A549 (cell line): ENCODE data around the gene LBR. TPM values are rescaled to one million over a fixed set of nuclear protein-coding genes. Genes with fewer than 3 reads are reported as not detected.
A peak's percentile ranks its signal among the peaks of the same experiment; 100 is the strongest.

Experiments
- ATAC-seq, 2 experiments: fragments of 200-7000 bp in 1 of 2; fragments of >200 bp in 1 of 2; cut with Nextera tagmentation in 1 of 2; cut with Tn5 transposase in 1 of 2; 3 replicates each; pipeline versions ENCODE4 v1.8.0 to v1.9.1; 2018 to 2020; ENCODE audit warnings: mild to moderate bottlenecking in 1 of 2, moderate library complexity in 1 of 2
- CTCF ChIA-PET: fragments of 300-600 bp; sonication (Branson Sonifier 250); formaldehyde crosslinking; extraction: SDS; loops from one replicate; lab custom pipeline; 2021; ENCODE audit warnings: antibody characterized with exemption, inconsistent platforms; lab: Yijun Ruan, JAX
- POLR2A ChIA-PET: fragments of 350-600 bp; formaldehyde crosslinking; extraction: SDS; loops from one replicate; lab custom pipeline; 2021; ENCODE audit warnings: antibody characterized with exemption, inconsistent platforms; lab: Yijun Ruan, JAX
- DNase-seq, 2 experiments: peaks; one replicate each; pipeline versions ENCODE4 v3.0.0 to v3.0.0-alpha.2; 2011 to 2016; ENCODE audit warnings: low read depth in 1 of 2, low spot score in 1 of 2
- FAIRE-seq: peaks from 2 replicates; lab custom pipeline; 2011; peaks lifted over from hg19 to GRCh38; lab: Jason Lieb, UNC
- H3K27ac ChIP-seq, 2 experiments: fragments of >200 bp; sonication (Bioruptor Twin); formaldehyde crosslinking; 3 replicates each; pipeline ENCODE4 v1.5.1; 2016 to 2017
- H3K4me1 ChIP-seq: fragments of >200 bp; sonication (Bioruptor Twin); formaldehyde crosslinking; 3 replicates; pipeline ENCODE4 v1.6.1; 2016
- H3K4me2 ChIP-seq: fragments of >200 bp; sonication (Bioruptor Twin); formaldehyde crosslinking; 3 replicates; pipeline ENCODE4 v1.6.1; 2016
- H3K4me3 ChIP-seq: fragments of >200 bp; sonication (Bioruptor Twin); formaldehyde crosslinking; 3 replicates; pipeline ENCODE4 v1.5.1; 2016
- H3K9me3 ChIP-seq: fragments of >200 bp; sonication (Bioruptor Twin); formaldehyde crosslinking; 3 replicates; pipeline ENCODE4 v1.6.1; 2016
- CBX8 ChIP-seq: fragments of 200-600 bp; sonication (generic); IDR thresholded peaks from 2 replicates; pipeline ENCODE4 v1.6.1; 2016
- CEBPB ChIP-seq, 2 experiments: fragments of >200 bp in 1 of 2; sonication (Bioruptor Twin) in 1 of 2; formaldehyde crosslinking in 1 of 2; IDR thresholded peaks; 2 replicates each; pipeline ENCODE4 v1.6.1; 2012 to 2016
- FOSL2 ChIP-seq, 2 experiments: fragments of 450-650 bp in 1 of 2; fragments of >200 bp in 1 of 2; sonication (Bioruptor Twin) in 1 of 2; formaldehyde crosslinking; IDR thresholded peaks; 2 replicates each; pipeline versions ENCODE4 v1.5.0 to v1.6.1; 2016 to 2020; ENCODE audit warnings: mild to moderate bottlenecking in 1 of 2, moderate library complexity in 1 of 2
- HEYL ChIP-seq: fragments of 250-450 bp; sonication (Bioruptor Pico); IDR thresholded peaks from 2 replicates; pipeline ENCODE4 v1.8.0; 2021; ENCODE audit warnings: mild to moderate bottlenecking, moderate library complexity
- KDM1A ChIP-seq: fragments of 200-600 bp; sonication (generic); IDR thresholded peaks from 2 replicates; pipeline ENCODE4 v1.6.1; 2016; ENCODE audit warnings: low read depth, mild to moderate bottlenecking
- MAFK ChIP-seq: fragments of 450-650 bp; IDR thresholded peaks from 2 replicates; pipeline ENCODE4 v1.6.1; 2014; ENCODE audit not compliant: partially characterized antibody
- MAZ ChIP-seq: fragments of 150-350 bp; IDR thresholded peaks from 2 replicates; pipeline ENCODE4 v1.6.1; 2014; ENCODE audit warnings: antibody characterized with exemption, low read depth, low read length, borderline replicate concordance
- RCOR1 ChIP-seq: fragments of 150-350 bp; IDR thresholded peaks from 2 replicates; pipeline ENCODE4 v1.6.1; 2014; ENCODE audit warnings: antibody characterized with exemption, low read length, low read depth
- USF2 ChIP-seq: fragments of 450-650 bp; IDR thresholded peaks from 2 replicates; pipeline ENCODE4 v1.6.1; 2014; ENCODE audit warnings: antibody characterized with exemption
- WGBS: methylation state at CpG from one replicate; pipeline ENCODE4 v1.1.6; 2017; ENCODE audit errors: missing lambda C conversion rate; 5-methylcytosine and 5-hydroxymethylcytosine counted together
- polyA plus RNA-seq, 4 experiments: library from polyadenylated mRNA; depleted of rRNA in 3 of 4; stranded (reverse); fragments of >200 nt; fragmentation: RNase III in 1 of 4; extraction: RNeasy Plus Mini Kit Qiagen cat#74134 plus additional on column Dnase treatment in 1 of 4; gene quantifications; 2 replicates in 3 of 4; 3 replicates in 1 of 4; pipeline ENCODE4 v1.2.3, GENCODE V29; 2011 to 2017
- TF ChIP-seq, protein P1 (sequence below): IDR thresholded peaks from 2 replicates; pipeline ENCODE4 v1.6.1; 2012
- TF ChIP-seq, protein P2 (sequence below): IDR thresholded peaks from 2 replicates; pipeline ENCODE4 v1.6.1; 2012; ENCODE audit warnings: low read depth, borderline replicate concordance

The LBR gene
- polyA plus RNA-seq, 2 of the 4 experiments (the other 2 are of a cell fraction): 40.8 to 68.7 TPM

- no peaks in the 10 kb centered on the region for H3K9me3 ChIP-seq
- peak overlapping the region; percentile 96 to 98 for H3K27ac ChIP-seq
- H3K4me2 ChIP-seq: peak overlapping the region; percentile 97
- CTCF ChIA-PET: interaction anchor here (1.2 to 1.6 kb wide), 2 partner anchors 15 to 48 kb away, joined by 3 read pairs; no protein-coding TSS in a partner anchor
- ATAC-seq (peak; percentile 23 to 27), DNase-seq (peak; percentile 26 to 30), FAIRE-seq (no peak)
- 14% methylated on average over 30 of the region's 36 CpGs for WGBS
- peaks cover 49% of the 10 kb centered on the region for H3K4me1 ChIP-seq
- H3K4me3 ChIP-seq: peak overlapping the region; percentile 89
- TF ChIP-seq USF2: no peak
- TF ChIP-seq, protein P1, sequence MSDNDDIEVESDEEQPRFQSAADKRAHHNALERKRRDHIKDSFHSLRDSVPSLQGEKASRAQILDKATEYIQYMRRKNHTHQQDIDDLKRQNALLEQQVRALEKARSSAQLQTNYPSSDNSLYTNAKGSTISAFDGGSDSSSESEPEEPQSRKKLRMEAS: peak; percentile 77
- no peak for TF ChIP-seq RCOR1
- TF ChIP-seq, protein P2, sequence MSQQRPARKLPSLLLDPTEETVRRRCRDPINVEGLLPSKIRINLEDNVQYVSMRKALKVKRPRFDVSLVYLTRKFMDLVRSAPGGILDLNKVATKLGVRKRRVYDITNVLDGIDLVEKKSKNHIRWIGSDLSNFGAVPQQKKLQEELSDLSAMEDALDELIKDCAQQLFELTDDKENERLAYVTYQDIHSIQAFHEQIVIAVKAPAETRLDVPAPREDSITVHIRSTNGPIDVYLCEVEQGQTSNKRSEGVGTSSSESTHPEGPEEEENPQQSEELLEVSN: peak; percentile 43; the same call in 1 of the 2 replicates
- TF ChIP-seq CEBPB (IDR thresholded peaks at IDR 0.05): 0 out of 4 replicates have a peak, but pooled peaks of 1 of the 2 experiments have one; percentile 18
- POLR2A ChIA-PET: interaction anchor here (0.5 kb wide), 1 partner anchor 497 kb away, joined by 4 read pairs; the partner anchor contains the start of gene PYCR2
These were observed 1.2 kb downstream of the LBR start for GRCh38 chr1:225426395-225427234.

GRCh38 chr1:225425201-225425786, 2.5 kb downstream of the LBR start:
- TF ChIP-seq HEYL (CRISPR knock-in tag) (no peak), FOSL2 (IDR thresholded peaks at IDR 0.05) (no peak), FOSL2 (CRISPR knock-in tag; IDR thresholded peaks at IDR 0.05) (0 out of 2 replicates have a peak, but pooled peaks have one; percentile 3)
- ChIA-PET CTCF (interaction anchor here (0.6 to 1.6 kb wide), 4 partner anchors 9 to 486 kb away, joined by 3 to 5 read pairs (median 3); no protein-coding TSS in a partner anchor), POLR2A (interaction anchor here (0.6 to 0.7 kb wide), 2 partner anchors 28 to 33 kb away, joined by 3 read pairs; no protein-coding TSS in a partner anchor)
- H3K27ac ChIP-seq: peak overlapping the region in 1 of 2 experiments; percentile 25; a peak in 1 of 6 replicates
- H3K9me3 ChIP-seq: no peaks in the 10 kb centered on the region
- peaks cover 49% of the 10 kb centered on the region for H3K4me1 ChIP-seq
- H3K4me3 ChIP-seq: no peak overlapping the region
- DNase-seq (no peak), ATAC-seq (no peak), FAIRE-seq (no peak)
- 48% methylated on average over 5 of the region's 5 CpGs for WGBS
- H3K4me2 ChIP-seq: peak overlapping the region; percentile 97

DNA sequence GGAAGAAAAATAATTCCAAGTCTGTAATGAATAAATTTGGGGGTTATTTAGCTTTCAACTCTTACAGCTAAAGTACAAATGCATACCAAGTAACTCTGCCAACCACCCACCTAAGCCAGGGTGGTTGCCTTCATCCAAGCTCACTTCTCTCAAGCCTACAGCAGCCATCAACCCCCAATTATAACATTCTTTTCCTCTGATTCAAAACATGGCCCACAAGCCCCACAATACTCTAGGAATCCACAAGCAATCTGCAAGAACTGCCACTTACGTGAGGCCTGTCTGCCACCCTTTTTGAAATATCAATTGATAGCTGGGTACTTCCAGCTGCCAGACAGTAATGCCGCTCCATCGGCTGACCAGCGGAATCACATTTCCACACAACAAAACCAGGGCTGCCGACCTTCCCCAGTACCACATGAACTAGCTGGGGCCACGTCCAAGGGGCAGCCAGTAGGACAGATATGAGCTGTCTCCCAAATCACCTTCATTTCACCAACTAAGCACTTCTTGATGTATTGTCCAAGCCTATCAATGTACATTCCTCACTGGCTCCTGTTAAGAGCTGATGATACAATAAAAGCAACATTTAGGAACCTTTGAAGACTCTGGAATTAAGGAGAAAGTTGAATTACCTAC, 3.2 kb downstream of the LBR start:
- peaks cover 49% of the 10 kb centered on the region for H3K4me1 ChIP-seq
- no peak for DNase-seq

DNA sequence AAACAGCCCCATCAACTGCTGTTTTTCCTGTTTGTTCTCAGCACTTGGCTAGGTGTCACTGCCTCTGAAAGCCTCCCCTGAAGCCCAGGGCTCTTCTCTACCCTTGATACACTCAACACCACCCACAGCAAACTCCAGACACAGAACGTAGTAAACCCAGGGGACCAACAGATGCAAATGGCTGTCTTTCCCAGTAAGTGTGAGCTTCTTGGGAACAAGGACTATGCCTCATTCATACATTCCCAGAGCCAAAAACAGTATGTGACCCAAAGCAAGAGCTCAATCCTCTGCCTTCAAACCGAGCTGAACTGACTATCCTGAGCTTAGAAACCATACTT, 4.4 kb downstream of the LBR start:
- H3K4me3 ChIP-seq: no peak overlapping the region
- peaks cover 43% of the 10 kb centered on the region for H3K4me1 ChIP-seq
- no peaks in the 10 kb centered on the region for H3K9me3 ChIP-seq
- H3K27ac ChIP-seq: peak overlapping the region in 1 of 2 experiments; percentile 38; a peak in 1 of 6 replicates
- POLR2A ChIA-PET: no interaction called here
- DNase-seq (no peak), ATAC-seq (no peak), FAIRE-seq (no peak)
- 67% methylated on average over 2 of the region's 2 CpGs for WGBS
- H3K4me2 ChIP-seq: peak overlapping the region; percentile 39
- TF ChIP-seq MAZ: no peak
- no peak for TF ChIP-seq KDM1A
- CTCF ChIA-PET: interaction anchor here (1.3 kb wide), 1 partner anchor 21 kb away, joined by 4 read pairs; no protein-coding TSS in a partner anchor

More for the DNA sequence above, 3.2 kb downstream of the LBR start:
- no peak overlapping the region for H3K4me3 ChIP-seq
- ChIA-PET POLR2A (interaction anchor here (0.7 kb wide), 1 partner anchor 34 kb away, joined by 3 read pairs; no protein-coding TSS in a partner anchor), CTCF (interaction anchor here (0.6 to 1.3 kb wide), 4 partner anchors 9 to 486 kb away, joined by 3 to 5 read pairs (median 4); no protein-coding TSS in a partner anchor)
- FAIRE-seq (no peak), ATAC-seq (no peak)
- no peaks in the 10 kb centered on the region for H3K9me3 ChIP-seq
- 89% methylated on average over 6 of the region's 6 CpGs for WGBS
- peak overlapping the region in 1 of 2 experiments; percentile 25; a peak in 1 of 6 replicates for H3K27ac ChIP-seq
- TF ChIP-seq CBX8: no peak
- TF ChIP-seq MAFK: peak; percentile 15
- H3K4me2 ChIP-seq: peak overlapping the region; percentile 97
